HG03064 (cell line): Measurements from ENCODE around the gene DNLZ.

Experiments
- ATAC-seq: cut with Tn5 transposase; IDR thresholded peaks from one replicate; pipeline ENCODE4 v1.9.1; 2021; ENCODE audit warnings: low read depth; ENCODE audit not compliant: unreplicated experiment

The DNLZ gene

DNA sequence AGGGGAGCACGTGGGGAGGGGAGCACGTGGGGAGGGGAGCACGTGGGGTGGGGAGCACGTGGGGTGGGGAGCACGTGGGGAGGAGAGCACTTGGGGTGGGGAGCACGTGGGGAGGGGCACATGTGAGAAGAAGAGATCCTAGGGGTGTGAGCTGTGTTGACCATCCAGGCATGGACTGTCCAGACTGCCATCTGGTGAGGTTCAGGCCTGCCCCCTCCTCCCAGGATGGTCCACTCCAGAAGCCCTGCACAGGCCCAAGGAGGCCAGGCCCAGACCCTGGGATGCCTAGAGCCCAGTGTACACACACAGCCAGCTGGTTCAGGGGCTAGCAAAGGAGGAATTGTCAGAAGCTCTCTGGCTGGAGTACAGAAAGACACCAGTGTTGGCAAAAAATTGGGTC lies 34.1 kb upstream of the DNLZ start:
- no peak for ATAC-seq

DNA sequence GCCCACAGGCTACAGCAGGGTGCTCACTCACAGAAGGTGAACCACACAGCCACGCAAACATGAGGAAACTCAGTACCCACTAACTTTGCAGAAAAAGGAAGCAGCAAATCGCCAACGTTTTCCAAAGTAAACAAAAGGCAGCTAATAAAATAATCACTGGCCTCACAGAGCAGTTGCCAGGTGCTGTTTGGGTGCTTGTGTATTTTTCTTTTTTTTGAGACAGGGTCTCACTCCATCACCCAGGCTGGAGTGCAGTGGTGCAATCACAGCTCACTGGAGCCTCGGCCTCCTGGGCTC lies 32.6 kb upstream of the DNLZ start:
- ATAC-seq = no peak

DNA sequence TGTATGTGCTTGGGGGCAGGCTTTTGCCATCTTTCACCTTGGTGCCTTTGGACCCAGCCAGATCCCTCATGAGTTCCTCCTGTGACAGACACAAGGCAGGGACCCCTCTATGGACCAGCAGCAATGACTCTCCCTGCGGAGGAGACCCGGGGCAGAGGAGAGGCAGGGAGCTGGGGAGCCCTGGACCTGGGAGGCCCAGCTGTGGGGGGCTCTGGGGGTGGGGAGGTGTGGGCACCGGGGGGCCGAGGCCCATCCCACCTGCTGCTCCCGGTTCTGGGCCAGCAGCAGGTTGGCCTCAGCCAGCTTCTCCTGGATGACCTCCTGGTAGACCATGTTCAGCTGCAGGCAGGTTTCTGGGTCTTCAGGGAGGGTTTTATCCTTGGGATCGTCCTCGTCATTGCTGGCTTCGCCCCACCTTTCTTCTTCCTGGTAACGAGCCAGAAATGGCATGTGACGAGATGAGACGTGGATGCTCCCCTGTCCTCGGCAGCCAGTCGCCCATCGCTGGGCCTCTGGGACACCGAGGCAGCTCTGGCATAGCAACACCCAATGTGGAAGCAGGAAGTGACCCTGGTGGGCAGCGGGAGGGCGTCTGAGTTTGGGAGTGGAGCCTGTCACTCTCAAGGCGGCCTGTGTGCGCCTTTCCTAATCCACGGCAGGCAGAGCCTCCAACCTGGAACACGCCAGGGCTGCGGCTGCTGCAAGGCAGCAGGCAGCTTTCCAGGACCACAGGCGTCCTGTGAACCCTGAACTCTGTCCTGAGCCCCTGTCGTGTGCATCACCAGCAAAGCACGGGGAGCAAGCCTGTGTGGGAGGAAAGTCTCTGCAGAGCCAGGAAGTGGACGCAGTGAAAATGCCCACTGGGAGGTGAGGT lies 32.0 kb upstream of the DNLZ start:
- ATAC-seq = no peak

DNA sequence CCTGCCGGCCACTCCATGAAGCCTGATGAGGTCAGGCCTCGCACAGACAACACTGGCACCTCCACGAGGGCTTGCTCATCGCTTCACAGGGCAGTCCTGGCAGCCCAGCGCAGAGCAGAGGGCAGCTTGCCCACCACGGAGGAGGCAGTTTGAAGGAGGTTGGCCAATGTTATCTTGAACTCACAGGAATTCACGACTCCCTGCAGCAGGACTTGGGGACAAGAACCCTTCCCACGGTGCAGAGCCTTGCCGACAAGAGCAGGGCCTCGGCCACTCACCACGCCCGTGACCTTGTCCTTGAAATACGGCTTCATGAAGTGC lies 31.4 kb upstream of the DNLZ start:
- no peak for ATAC-seq

DNA sequence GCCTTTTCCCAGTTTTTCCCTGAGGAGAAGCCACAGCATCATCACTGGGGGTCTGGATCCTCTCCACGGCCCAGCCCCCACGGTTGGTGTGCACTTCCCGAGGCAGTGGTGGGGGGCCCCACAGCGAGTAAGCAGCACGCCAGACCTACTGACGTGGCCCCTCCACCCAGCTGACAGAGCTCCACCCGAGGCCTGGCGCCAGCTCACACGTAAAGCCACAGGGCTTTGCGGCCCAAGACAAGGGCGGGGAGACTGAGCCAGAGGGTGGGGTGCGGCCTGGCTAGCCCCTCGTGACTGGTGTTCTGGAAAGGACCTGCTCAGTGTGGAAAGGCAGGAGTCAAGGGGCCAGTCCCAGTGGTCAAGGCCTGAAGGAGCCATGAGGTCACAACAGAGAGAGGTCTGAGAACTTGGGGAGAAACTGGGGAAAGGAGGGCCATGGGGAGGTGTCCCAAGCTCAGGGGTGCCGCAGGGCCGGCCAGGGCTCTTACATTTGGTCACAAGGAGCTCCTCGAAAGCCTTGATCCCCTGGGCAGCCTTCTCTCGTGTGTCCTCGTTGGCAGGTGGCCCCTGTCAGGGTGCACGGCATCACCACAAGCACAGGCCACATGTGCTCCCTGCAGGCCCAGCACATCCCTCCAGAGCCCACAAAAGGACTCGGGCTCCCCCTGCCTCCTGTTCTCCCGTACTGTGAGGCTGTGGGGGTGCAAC lies 30.9 kb upstream of the DNLZ start:
- no peak for ATAC-seq

DNA sequence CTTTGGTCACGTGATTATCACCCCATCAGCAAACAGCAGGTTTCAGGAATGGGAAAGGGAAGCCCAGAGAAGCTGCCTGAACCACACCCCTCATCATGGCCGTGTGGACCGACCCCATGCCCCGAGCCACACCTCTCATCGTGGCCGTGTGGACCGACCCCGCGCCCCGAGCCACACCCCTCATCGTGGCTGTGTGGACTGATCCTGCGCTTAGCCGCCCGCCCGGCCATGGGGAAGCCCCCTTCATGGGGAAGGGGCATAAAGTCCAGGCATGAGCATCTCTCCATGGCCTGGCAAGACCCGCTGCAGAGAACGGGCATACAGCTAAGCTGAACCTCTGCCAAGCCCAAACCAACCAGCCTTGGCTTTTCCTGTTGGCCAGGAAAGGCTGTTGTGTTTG lies 30.0 kb upstream of the DNLZ start:
- no peak for ATAC-seq

DNA sequence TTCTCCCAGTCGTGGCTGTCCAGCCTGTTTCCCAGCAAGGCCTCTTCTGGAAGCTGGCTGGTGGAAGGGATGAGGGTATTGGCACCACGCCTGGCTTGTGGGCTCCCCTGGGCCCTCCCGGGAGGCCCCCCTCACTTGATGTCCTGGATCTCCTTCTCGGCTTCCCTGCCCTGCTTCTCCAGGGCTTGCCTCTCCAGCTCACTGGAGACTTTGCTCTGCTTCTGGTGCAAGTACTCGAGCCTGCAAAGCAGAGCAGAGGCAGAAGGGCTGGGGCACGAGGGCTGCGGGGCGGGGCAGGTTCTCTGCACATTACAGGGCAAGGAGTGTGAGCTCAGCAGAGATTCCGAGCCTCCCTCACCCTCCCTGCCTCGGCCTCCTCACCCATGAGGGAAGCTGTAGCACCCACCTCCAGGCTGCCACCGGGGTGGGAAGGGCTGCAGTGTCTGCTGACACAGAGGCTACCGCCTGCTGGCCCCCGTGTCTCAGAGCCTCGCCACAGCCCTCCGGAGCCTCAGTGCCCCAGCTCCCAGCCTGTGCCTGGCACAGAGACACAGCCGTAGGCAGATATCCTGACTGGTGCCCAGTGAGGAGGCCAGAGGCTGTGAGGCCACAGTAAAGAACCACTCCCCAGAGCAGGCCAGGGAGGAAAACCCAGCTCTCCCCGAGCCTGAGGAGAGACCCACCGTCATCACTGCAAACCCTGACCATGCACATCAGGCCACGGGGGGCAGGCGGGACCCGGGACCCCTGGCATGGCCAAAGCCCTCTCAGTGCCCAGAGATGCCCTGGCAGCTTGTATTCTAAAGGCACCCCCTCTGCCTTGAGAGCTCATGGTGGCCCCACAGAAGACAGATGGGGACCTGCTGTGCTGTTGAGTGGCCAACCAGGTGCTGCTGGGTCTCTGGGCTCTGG lies 29.2 kb upstream of the DNLZ start:
- ATAC-seq = no peak

DNA sequence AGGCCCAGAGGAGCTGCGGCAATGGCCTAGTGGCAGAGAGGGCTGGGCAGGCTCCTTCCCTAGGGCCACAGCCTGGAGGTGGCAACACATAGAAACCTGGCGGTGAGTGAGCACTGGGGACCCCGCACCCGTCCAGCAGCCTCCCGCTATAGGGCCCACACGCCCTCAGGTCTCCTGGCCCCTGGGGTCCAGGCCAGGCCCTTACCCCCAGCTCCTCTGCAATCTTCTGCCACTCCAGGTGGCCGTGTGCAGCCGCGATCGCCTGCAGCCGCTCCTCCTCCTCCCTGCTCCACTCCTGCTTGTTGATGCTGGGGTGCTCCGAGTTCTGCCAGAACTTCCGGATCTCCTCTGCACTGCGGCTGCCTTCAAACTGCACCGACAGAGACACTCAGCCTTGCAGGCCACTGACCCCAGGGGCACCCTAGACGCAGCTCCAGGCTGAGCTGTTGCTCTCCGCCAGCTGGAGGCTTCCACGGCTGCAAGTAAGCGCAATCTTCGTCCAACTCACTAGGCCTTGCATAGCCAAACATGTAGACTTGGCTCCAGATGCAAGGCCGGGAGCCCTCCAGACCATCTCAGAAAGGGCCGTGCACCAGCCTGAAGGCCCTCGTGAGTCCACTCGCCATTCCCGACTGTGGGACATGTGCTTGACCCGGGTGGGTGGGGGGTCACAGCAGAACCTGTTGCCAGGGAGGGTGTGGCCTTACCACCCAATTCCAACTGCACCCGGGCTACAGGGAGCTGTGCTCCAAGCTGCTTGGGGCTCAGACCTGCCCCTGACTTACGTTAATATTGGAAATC lies 28.4 kb upstream of the DNLZ start:
- no peak for ATAC-seq

DNA sequence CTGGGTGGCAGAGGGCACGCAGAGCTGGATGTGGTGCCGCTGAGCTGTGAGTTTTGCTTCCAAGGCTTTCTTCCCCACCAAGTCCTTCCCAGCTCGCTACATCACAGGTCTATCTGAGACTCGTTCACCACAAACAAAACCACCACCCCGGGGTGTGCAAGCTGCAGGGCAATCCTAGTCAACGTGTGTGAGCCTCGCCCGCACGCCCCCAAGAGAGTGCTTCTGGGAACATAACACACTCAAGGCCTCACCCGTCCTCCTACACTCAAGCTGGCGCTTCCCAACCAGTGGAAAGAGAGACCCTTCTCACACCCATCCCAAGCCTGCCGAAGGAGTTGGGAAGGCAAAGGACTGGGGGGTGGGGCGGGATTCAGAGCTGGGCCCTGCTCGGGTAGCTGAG lies 25.9 kb upstream of the DNLZ start:
- no peak for ATAC-seq

DNA sequence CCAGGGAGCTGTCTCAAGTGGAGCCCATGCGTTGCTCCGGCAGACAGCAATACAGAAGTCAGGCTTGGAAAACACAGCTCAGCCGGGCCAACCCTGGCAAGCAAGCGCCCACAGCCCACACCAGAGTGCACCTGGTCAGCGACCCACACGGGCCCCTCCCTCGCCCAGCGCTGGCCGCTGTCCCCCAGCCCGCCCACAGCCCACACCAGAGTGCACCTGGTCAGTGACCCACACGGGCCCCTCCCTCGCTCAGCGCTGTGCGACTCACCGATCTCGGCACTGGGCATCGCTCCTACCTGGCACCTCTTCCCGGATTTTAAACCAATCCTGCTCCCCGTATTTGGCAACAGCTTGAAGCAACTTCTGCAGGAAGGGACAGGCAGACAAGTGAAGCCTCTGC lies 23.7 kb upstream of the DNLZ start:
- ATAC-seq = no peak

DNA sequence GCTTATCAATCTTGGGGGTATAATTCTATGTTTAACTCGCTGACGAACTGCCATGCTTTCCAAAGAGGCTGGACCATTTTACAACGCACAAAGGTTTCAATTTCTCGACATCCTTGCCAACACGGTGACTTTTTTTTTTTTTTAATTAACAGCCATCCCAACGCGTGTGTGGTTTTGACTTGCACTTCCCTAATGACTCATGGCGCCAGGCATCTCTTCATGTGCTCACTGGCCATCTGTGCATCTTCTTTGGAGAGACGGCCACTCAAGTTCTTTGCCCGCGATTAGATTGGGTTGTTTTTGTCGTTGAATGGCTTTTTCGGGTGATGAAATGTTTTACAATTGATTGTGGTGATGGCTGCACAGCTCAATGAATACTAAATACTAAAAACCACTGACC lies 22.5 kb upstream of the DNLZ start:
- no peak for ATAC-seq

DNA sequence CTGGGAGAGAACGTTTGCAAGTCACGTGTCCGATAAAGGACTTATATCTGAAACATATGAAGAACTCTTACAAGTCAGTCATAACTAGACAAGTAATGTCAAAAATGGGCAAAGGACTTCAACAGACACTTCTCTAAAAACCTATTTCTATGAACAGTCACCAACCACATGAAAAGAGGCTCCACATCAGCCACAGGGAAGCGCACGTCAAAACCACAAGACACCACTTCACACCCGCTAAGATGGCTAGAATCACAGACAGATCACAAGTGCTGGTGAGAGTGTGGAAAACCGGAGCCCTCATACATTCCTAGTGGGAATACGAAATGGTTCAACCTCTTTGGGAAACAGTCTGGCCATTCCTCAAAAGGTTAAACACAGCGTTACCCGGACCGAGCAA lies 21.5 kb upstream of the DNLZ start:
- ATAC-seq = no peak

DNA sequence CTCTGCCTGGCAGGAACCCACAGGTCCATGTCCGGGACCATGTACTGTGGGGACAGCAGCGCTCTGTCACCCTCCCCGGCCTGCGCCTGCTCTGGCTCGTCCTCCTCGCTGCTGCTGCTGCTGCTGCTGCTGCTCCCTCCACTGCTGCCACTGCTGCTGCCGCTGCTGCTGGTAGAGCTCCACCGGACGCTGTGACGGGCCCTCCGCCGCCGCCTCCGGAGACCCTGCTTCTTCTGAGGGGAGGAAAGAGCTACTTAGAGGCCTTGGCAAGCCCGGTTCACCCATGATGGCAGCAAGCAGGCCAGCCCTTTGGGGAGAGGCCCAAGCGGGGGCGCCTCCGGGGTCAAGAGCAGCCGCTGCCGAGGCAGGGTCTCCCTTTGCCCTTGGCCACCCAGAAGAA lies 19.9 kb upstream of the DNLZ start:
- ATAC-seq = no peak

DNA sequence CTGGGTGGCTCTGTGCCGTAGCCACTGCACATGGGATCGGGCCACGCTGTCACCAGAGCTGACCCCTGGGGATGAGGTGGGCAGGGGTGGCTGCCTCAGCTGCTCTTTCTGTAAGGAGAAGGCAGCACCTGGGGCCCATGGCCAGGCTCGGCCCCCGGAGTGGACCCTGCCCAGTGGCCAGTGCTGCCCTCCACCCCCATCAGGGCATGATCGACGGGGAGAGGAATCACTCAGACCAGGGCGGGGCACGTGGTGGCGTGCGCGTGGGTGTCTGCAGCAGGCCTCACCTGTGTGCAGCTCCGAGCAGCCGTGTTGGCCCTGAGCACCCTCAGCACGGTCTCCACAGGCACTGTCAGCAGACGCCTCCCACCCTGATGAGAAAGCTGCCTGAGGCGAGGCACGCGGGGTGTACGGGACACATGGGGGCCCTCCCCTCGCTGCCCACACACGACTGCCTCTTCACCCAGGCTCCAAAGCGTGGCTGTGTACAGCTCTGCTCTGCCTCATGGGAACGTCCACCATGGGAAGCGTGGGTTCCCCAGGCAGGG lies 18.5 kb upstream of the DNLZ start:
- ATAC-seq = no peak

DNA sequence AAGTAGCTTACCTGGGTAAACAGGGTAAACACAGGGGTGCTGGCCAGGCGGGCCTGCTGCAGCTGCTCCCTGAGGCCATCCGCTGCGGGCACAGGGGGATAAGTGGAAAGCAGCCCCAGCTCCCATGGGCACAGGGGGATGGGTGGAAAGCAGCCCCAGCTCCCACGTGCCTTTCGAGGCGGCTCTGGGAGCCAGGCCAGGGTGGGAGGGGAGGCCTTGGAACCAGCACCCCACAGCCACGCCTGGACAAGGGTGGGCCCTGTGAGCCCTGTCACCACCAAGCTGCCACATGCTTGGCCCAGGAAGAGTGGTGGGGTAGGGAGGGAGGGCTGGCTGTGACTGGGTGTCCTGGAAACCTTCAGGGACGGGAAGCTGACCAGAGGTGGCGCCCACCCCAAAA lies 17.8 kb upstream of the DNLZ start:
- no peak for ATAC-seq

DNA sequence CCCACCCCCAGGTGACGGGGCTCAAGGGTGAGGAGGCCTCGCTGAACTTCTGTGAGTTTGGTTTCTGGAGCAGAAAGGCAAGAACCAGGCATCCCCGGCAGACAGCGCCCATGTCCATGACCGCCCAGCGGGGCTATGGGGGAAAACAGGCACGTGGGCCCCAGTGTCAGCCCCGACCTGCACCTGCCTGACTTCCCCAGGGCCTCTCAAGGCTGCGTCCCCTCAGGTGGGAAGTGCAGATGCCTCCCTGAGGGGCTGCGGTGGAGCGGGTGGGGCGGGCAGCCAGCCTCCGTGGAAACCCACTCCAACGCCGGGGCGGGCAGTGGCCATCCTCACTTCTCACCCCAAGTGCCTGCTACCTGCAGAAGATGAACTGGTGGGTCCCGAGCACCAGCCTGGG lies 16.8 kb upstream of the DNLZ start:
- no peak for ATAC-seq

DNA sequence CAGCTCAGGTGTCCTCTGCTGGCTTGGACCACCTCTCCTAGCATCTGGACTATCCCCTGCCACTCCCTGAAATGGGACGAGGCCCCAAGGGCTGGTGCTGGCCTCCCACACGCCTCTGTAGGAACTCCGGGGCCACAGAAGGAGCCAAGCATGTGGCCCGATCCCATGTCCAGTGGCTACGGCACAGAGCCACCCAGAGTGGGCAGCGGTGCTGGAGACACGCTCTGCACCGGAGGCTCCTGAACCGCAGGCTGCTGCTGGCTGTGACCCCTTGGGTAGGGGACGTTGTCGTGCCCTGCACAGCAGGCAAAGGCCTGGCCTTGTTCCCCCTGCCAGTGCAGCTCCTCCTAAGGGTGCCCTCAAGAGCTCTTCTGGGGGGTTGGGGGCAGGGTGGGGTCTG lies 16.3 kb upstream of the DNLZ start:
- no peak for ATAC-seq

DNA sequence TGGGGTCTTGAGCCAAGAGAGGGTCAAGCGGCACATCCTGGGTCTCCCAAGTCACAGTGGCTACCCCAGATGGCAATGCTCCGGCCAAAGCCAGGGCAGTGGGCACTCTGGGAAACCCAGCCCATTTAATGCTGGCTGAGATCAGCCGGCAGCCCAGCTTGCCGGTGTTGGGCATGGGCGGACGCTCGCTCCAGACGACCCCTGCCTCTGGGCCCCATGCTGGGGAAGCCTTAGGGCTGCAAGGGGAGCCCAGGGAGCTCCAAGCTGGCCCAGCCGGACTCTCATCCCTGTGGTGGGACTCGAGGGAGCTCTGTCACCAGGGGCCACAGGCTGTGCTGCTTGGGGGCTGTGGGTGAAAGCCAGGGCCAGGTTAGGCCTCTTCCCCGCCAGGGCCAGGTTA lies 15.9 kb upstream of the DNLZ start:
- ATAC-seq = no peak

DNA sequence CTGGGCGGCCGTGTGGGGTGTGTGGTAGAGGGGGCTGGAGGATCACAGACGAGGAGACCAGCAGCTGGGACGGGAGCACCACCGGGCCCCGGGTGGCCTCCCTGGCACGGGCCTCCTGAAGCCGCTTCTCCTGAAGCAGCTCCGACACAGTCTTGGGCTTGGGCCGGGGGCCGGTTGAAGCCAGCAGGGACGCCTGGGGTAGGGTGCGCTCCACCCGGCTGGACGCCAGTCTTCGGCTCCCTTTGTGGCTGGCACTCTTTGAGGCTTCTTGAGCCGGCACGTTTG lies 15.4 kb upstream of the DNLZ start:
- ATAC-seq = no peak

DNA sequence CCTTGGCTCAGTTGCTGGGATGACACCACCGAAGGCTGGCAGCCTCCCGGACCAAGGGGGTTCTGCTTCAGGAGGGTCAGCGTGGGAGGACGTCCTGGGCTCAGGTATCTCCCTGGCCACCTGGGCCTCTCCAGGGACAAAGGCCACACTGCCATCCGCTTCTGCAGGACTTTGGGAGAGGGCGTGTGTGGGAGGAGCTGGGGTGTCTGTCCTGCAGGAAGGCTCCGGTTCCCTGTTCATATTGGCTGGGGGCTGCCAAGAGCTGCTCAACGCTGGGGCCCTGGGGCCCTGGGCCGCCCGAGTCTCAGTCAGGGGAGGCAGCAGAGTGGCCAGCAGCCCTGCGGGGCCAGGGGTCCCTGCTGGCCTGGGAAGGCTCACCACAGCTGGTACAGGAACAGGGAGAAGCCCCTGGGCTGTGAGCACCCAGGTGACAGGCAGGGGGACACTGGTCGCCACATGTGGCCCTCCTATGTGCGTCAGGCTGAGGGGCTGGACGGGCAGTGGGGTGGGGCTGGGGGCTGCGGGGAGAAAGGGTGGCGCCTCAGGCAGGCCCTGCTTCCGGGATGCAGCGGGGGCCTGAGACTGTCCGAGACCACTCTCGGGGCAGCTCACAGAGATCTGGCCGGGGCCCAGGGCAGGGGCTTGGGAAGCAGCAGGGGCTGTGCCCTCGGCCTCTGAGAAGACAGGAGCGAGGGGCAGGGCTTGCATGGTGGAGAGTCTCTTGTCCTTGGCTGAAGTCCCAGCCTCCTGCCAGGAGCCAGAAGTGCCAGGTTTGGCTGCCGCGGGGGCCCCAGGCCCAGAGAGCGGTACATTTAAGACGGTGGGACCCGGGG lies 14.8 kb upstream of the DNLZ start:
- no peak for ATAC-seq
